ENCODE results near the gene OTOF.

GRCh38 chr2:26471766-26472706, 5.9 kb downstream of the OTOF start:
- no peak for TF ChIP-seq ARNT (IDR thresholded peaks at IDR 0.05)
- TF ChIP-seq TARDBP (IDR thresholded peaks at IDR 0.05): no peak
